AG10803 (cell line): Measurements from ENCODE around the gene ARRB1.

ENCODE experiments used
- DNase-seq: peaks from one replicate; pipeline ENCODE4 v3.0.0; 2010; ENCODE audit warnings: low read depth
- H3K4me3 ChIP-seq: 2 replicates; pipeline ENCODE4 v1.5.1; 2011; ENCODE audit warnings: mild to moderate bottlenecking, low read length, control low read depth
- CTCF ChIP-seq: conservative IDR thresholded peaks from 2 replicates; pipeline ENCODE4 v1.5.1; 2011; ENCODE audit warnings: mild to moderate bottlenecking, low read length, control low read depth, inconsistent platforms

Gene ARRB1

GRCh38 chr11:75319035-75319877, 32.2 kb downstream of the ARRB1 start:
- no peak overlapping the region for H3K4me3 ChIP-seq
- no peak for DNase-seq
- TF ChIP-seq CTCF, result no peak

- H3K4me3 ChIP-seq, result no peak overlapping the region
Observed at GRCh38 chr11:75317446-75318122, 33.9 kb downstream of the ARRB1 start.

DNA sequence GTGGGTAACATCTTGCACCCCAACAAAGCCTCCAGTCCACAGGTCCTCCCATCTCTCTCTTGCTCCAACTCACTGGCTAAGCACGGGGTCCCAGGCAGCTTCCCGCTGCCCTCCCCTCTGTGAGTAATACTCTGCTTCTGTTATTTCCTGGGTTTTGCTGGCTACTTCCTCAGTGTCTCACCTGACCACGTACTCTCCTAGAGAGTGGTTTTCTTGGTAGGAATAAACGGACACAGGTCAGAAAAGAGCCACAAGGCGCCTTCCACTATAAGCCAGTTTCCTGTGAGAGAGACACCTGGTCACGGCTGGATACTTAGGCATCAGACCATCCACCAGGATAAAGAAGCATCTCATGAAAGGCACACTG, 36.0 kb downstream of the ARRB1 start:
- no peak overlapping the region for H3K4me3 ChIP-seq
- no peak for TF ChIP-seq CTCF
- DNase-seq, result no peak

More at GRCh38 chr11:75317446-75318122, 33.9 kb downstream of the ARRB1 start:
- DNase-seq, result no peak
- no peak for TF ChIP-seq CTCF

GRCh38 chr11:75314771-75315438, 36.6 kb downstream of the ARRB1 start:
- no peak for TF ChIP-seq CTCF
- no peak overlapping the region for H3K4me3 ChIP-seq

GRCh38 chr11:75313513-75314272, 37.8 kb downstream of the ARRB1 start:
- DNase-seq, result peak; percentile 58
- H3K4me3 ChIP-seq, result no peak overlapping the region
- no peak for TF ChIP-seq CTCF

More at GRCh38 chr11:75314771-75315438, 36.6 kb downstream of the ARRB1 start:
- DNase-seq, result no peak

- no peak overlapping the region for H3K4me3 ChIP-seq
- no peak for TF ChIP-seq CTCF
- no peak for DNase-seq
Observed at GRCh38 chr11:75312346-75312745, 39.1 kb downstream of the ARRB1 start.
